C4-2B (cell line): ENCODE results near the gene EVA1B.

Experiments
- CTCF ChIP-seq: fragments of 450-650 bp; conservative IDR thresholded peaks from 2 replicates; pipeline ENCODE4 v1.5.1; 2017; ENCODE audit warnings: mild to moderate bottlenecking
- ZFX ChIP-seq: fragments of 450-650 bp; IDR thresholded peaks from 2 replicates; pipeline ENCODE4 v1.6.1; 2017

GRCh38 chr1:36359911-36360550 is 36.6 kb upstream of the EVA1B start:
- TF ChIP-seq CTCF: no peak
- no peak for TF ChIP-seq ZFX
